H1 (cell line): ENCODE results near the gene RASSF3. TPM values are rescaled to one million over a fixed set of nuclear protein-coding genes. Genes with fewer than 3 reads are reported as not detected.

Experiments used
- CTCF ChIA-PET: fragments of 300-600 bp; sonication (Branson Sonifier 250); formaldehyde crosslinking; loops from one replicate; lab custom pipeline; 2021; ENCODE audit not compliant: partially characterized antibody; lab: Charles Lee
- POLR2A ChIA-PET: fragments of 300-600 bp; sonication (Branson Sonifier 250); formaldehyde crosslinking; loops from one replicate; lab custom pipeline; 2021; ENCODE audit warnings: inconsistent platforms; ENCODE audit not compliant: partially characterized antibody; lab: Charles Lee
- DNase-seq, 2 experiments: peaks; one replicate each; pipeline versions ENCODE4 v3.0.0 to v3.0.0-alpha.2; 2010 to 2022; ENCODE audit warnings: low spot score in 2 of 2, low read depth in 1 of 2, mixed read lengths in 1 of 2
- FAIRE-seq: peaks from 2 replicates; lab custom pipeline; 2011; peaks lifted over from hg19 to GRCh38; lab: Jason Lieb, UNC
- H2AFZ ChIP-seq: 2 replicates; pipeline ENCODE4 v1.8.1; 2012; ENCODE audit warnings: low read length, inconsistent platforms
- H2AK5ac ChIP-seq: 2 replicates; pipeline ENCODE4 v1.6.1; 2013; ENCODE audit warnings: low read depth, low read length
- H2BK120ac ChIP-seq: replicated peaks from 2 replicates; pipeline ENCODE3; 2013; ENCODE audit warnings: low read depth, low read length, inconsistent platforms
- H2BK12ac ChIP-seq: 2 replicates; pipeline ENCODE4 v1.6.1; 2013; ENCODE audit warnings: low read depth, low read length
- H2BK15ac ChIP-seq: 2 replicates; pipeline ENCODE4 v1.6.1; 2013; ENCODE audit warnings: low read length
- H2BK20ac ChIP-seq: 2 replicates; pipeline ENCODE4 v1.6.1; 2013; ENCODE audit warnings: low read length
- H2BK5ac ChIP-seq: 2 replicates; pipeline ENCODE4 v1.6.1; 2013; ENCODE audit warnings: low read depth, low read length
- H3K14ac ChIP-seq: 2 replicates; pipeline ENCODE4 v1.6.1; 2013; ENCODE audit warnings: inconsistent platforms; ENCODE audit not compliant: insufficient read length
- H3K18ac ChIP-seq: 2 replicates; pipeline ENCODE4 v1.6.1; 2013; ENCODE audit warnings: low read length; ENCODE audit errors: extremely low read depth
- H3K23ac ChIP-seq: 2 replicates; pipeline ENCODE4 v1.6.1; 2013; ENCODE audit warnings: inconsistent platforms; ENCODE audit not compliant: insufficient read length
- H3K23me2 ChIP-seq: 2 replicates; pipeline ENCODE4 v1.6.1; 2013; ENCODE audit warnings: low read depth, low read length
- H3K27ac ChIP-seq: 2 replicates; pipeline ENCODE4 v1.6.1; 2011; ENCODE audit warnings: low read depth, low read length, inconsistent platforms
- H3K27me3 ChIP-seq, 4 experiments: replicated peaks in 1 of 4; 1 replicate in 1 of 4; 2 replicates in 3 of 4; pipeline versions ENCODE4 v1.6.1 to v1.8.1; 2011 to 2013; ENCODE audit warnings: low read length in 3 of 4, mild to moderate bottlenecking in 3 of 4, inconsistent platforms in 2 of 4, mixed read lengths in 2 of 4, moderate library complexity in 1 of 4; ENCODE audit not compliant: control insufficient read depth in 3 of 4, insufficient read depth in 3 of 4; ENCODE audit errors: extremely low read depth in 1 of 4
- H3K36me3 ChIP-seq, 4 experiments: 2 replicates each; pipeline versions ENCODE4 v1.6.1 to v1.8.1; 2011 to 2013; ENCODE audit warnings: mild to moderate bottlenecking in 4 of 4, low read length in 3 of 4, moderate library complexity in 2 of 4, control low read depth in 1 of 4, inconsistent platforms in 1 of 4; ENCODE audit not compliant: insufficient read depth in 4 of 4, control insufficient read depth in 2 of 4
- H3K4ac ChIP-seq: replicated peaks from 2 replicates; pipeline ENCODE3; 2013; ENCODE audit warnings: low read length, low read depth, mixed read lengths, inconsistent platforms; ENCODE audit not compliant: insufficient read length
- H3K4me1 ChIP-seq, 4 experiments: replicated peaks in 1 of 4; 1 replicate in 1 of 4; 2 replicates in 3 of 4; pipeline versions ENCODE4 v1.6.1 to v1.8.1; 2011 to 2013; ENCODE audit warnings: low read length in 3 of 4, inconsistent platforms in 2 of 4, mixed read lengths in 1 of 4; ENCODE audit not compliant: insufficient read depth in 4 of 4, control insufficient read depth in 3 of 4
- H3K4me2 ChIP-seq, 2 experiments: 2 replicates each; pipeline versions ENCODE4 v1.6.1 to v1.8.1; 2011 to 2013; ENCODE audit warnings: low read depth in 2 of 2, low read length in 2 of 2, control low read depth in 1 of 2, inconsistent platforms in 1 of 2, mild to moderate bottlenecking in 1 of 2; ENCODE audit not compliant: insufficient read depth in 1 of 2
- H3K4me3 ChIP-seq, 4 experiments: fragments of 200-600, 300-600 bp in 1 of 4; sonication (generic), shearing (Covaris generic), sonication (Bioruptor Twin) in 1 of 4; 2 replicates each; pipeline versions ENCODE4 v1.5.1 to v1.8.1; 2011 to 2016; ENCODE audit warnings: low read length in 4 of 4, low read depth in 3 of 4, control low read depth in 2 of 4, inconsistent platforms in 2 of 4, mild to moderate bottlenecking in 2 of 4, mixed read lengths in 1 of 4, moderate library complexity in 1 of 4; ENCODE audit not compliant: insufficient read depth in 2 of 4; ENCODE audit errors: extremely low read depth in 1 of 4
- H3K56ac ChIP-seq: replicated peaks from 2 replicates; pipeline ENCODE3; 2013; ENCODE audit warnings: low read depth, mild to moderate bottlenecking, mixed read lengths, low read length, inconsistent platforms; ENCODE audit not compliant: insufficient read length
- H3K79me1 ChIP-seq: 2 replicates; pipeline ENCODE4 v1.6.1; 2013; ENCODE audit warnings: low read depth, low read length, control low read depth
- H3K79me2 ChIP-seq, 2 experiments: 2 replicates each; pipeline versions ENCODE4 v1.6.1 to v1.8.1; 2012 to 2013; ENCODE audit warnings: low read length in 2 of 2, mild to moderate bottlenecking in 2 of 2, inconsistent platforms in 1 of 2; ENCODE audit not compliant: insufficient read depth in 2 of 2, control insufficient read depth in 1 of 2
- H3K9ac ChIP-seq, 4 experiments: replicated peaks in 1 of 4; 1 replicate in 1 of 4; 2 replicates in 3 of 4; pipeline versions ENCODE4 v1.6.1 to v1.8.1; 2011 to 2013; ENCODE audit warnings: low read depth in 3 of 4, low read length in 3 of 4, control low read depth in 2 of 4, mild to moderate bottlenecking in 2 of 4, moderate library complexity in 2 of 4, inconsistent platforms in 1 of 4; ENCODE audit errors: extremely low read depth in 1 of 4
- H3K9me3 ChIP-seq, 2 experiments: 2 replicates each; pipeline versions ENCODE4 v1.6.1 to v1.8.1; 2012 to 2013; ENCODE audit warnings: mild to moderate bottlenecking in 2 of 2, moderate library complexity in 2 of 2, control low read depth in 1 of 2, inconsistent platforms in 1 of 2, low read depth in 1 of 2, low read length in 1 of 2, mixed read lengths in 1 of 2; ENCODE audit not compliant: insufficient read depth in 2 of 2
- H4K20me1 ChIP-seq, 2 experiments: replicated peaks in 1 of 2; 2 replicates each; pipeline versions ENCODE3 to v1.8.1; 2011 to 2013; ENCODE audit warnings: inconsistent platforms in 2 of 2, low read length in 2 of 2, mild to moderate bottlenecking in 1 of 2; ENCODE audit not compliant: insufficient read depth in 2 of 2, control insufficient read depth in 1 of 2
- H4K5ac ChIP-seq: 2 replicates; pipeline ENCODE4 v1.6.1; 2013; ENCODE audit warnings: low read length, low read depth, mixed read lengths, inconsistent platforms; ENCODE audit not compliant: insufficient read length
- H4K8ac ChIP-seq: 2 replicates; pipeline ENCODE4 v1.8.0; 2013; ENCODE audit warnings: mild to moderate bottlenecking, moderate library complexity, low read length, inconsistent platforms; ENCODE audit not compliant: insufficient read depth; ENCODE audit errors: extremely low read depth
- H4K91ac ChIP-seq: replicated peaks from 2 replicates; pipeline ENCODE3; 2013; ENCODE audit warnings: low read length, mixed read lengths, inconsistent platforms; ENCODE audit not compliant: insufficient read length
- ATF3 ChIP-seq: IDR thresholded peaks from 2 replicates; pipeline ENCODE4 v1.6.1; 2011; ENCODE audit warnings: low read depth, mild to moderate bottlenecking, low read length; ENCODE audit not compliant: insufficient read depth
- BRCA1 ChIP-seq: IDR thresholded peaks from 2 replicates; pipeline ENCODE4 v1.6.1; 2012; ENCODE audit warnings: low read depth, low read length, improper control_type of control experiment
- CBX8 ChIP-seq: fragments of 300-800, 300-1000 bp; sonication (generic); IDR thresholded peaks from 2 replicates; pipeline ENCODE4 v1.7.1; 2016; ENCODE audit warnings: low read depth, low read length, borderline replicate concordance
- GTF2F1 ChIP-seq: IDR thresholded peaks from 2 replicates; pipeline ENCODE4 v1.6.1; 2012; ENCODE audit warnings: low read depth, low read length, improper control_type of control experiment, borderline replicate concordance
- JUN ChIP-seq: IDR thresholded peaks from 2 replicates; pipeline ENCODE4 v1.6.1; 2011; ENCODE audit warnings: low read depth, mild to moderate bottlenecking, improper control_type of control experiment, low read length
- POU5F1 ChIP-seq: IDR thresholded peaks from 2 replicates; pipeline ENCODE4 v1.6.1; 2011; ENCODE audit warnings: low read depth, mild to moderate bottlenecking, low read length, moderate library complexity
- RAD21 ChIP-seq, 2 experiments: IDR thresholded peaks in 1 of 2; conservative IDR thresholded peaks in 1 of 2; 2 replicates each; pipeline ENCODE4 v1.6.1; 2011; ENCODE audit warnings: low read depth in 2 of 2, low read length in 2 of 2, improper control_type of control experiment in 1 of 2, inconsistent platforms in 1 of 2, mild to moderate bottlenecking in 1 of 2, moderate library complexity in 1 of 2
- SAP30 ChIP-seq: fragments of 300-600 bp; sonication (generic); IDR thresholded peaks from 2 replicates; pipeline ENCODE4 v1.7.1; 2012; ENCODE audit warnings: low read length, moderate library complexity, mild to moderate bottlenecking, inconsistent platforms; ENCODE audit not compliant: insufficient read depth, insufficient replicate concordance
- SIN3A ChIP-seq, 2 experiments: IDR thresholded peaks in 1 of 2; conservative IDR thresholded peaks in 1 of 2; 2 replicates each; pipeline ENCODE4 v1.6.1; 2011 to 2012; ENCODE audit warnings: low read length in 2 of 2, improper control_type of control experiment in 1 of 2, low read depth in 1 of 2, mild to moderate bottlenecking in 1 of 2
- TAF1 ChIP-seq: IDR thresholded peaks from 2 replicates; pipeline ENCODE4 v1.6.1; 2011; ENCODE audit warnings: mild to moderate bottlenecking, low read depth, low read length
- WGBS, 2 experiments: shearing (Covaris generic) in 1 of 2; methylation state at CpG; one replicate each; pipeline versions ENCODE4 v1.1.6 to v1.1.7; 2013 to 2015; ENCODE audit warnings: low lambda C conversion rate in 2 of 2, mixed read lengths in 2 of 2, inconsistent platforms in 1 of 2, low coverage in 1 of 2, missing lambda C conversion rate in 1 of 2; ENCODE audit not compliant: insufficient replicate concordance in 2 of 2, insufficient coverage in 1 of 2, insufficient read length in 1 of 2; ENCODE audit errors: extremely low coverage in 1 of 2, missing lambda C conversion rate in 1 of 2; 5-methylcytosine and 5-hydroxymethylcytosine counted together
- polyA plus RNA-seq, 7 experiments: library from polyadenylated mRNA; depleted of rRNA in 3 of 7; stranded (reverse) in 5 of 7; unstranded in 2 of 7; fragments of >200 nt in 5 of 7; fragments of 200-250 nt in 2 of 7; gene quantifications; 1 replicate in 5 of 7; 2 replicates in 1 of 7; 4 replicates in 1 of 7; pipeline versions ENCODE4 v1.2.1 to v1.2.3, GENCODE V29; 2011 to 2013; ENCODE audit warnings: missing spikeins in 2 of 7, mixed read lengths in 2 of 7
- total RNA-seq: library from RNA; stranded (reverse); fragmentation: NEBNext Ultra II Directional; extraction: Animal tissue kit (Norgen Biotek cat#: 25700); gene quantifications from 2 replicates; pipeline ENCODE4 v1.2.1, GENCODE V29; 2021

RASSF3 gene
- total and polyA plus RNA-seq, 2 of the 8 experiments (the other 6 are each of a cell fraction or from before 2014, with no cell fraction given) = 19.1 to 64.3 TPM

DNA sequence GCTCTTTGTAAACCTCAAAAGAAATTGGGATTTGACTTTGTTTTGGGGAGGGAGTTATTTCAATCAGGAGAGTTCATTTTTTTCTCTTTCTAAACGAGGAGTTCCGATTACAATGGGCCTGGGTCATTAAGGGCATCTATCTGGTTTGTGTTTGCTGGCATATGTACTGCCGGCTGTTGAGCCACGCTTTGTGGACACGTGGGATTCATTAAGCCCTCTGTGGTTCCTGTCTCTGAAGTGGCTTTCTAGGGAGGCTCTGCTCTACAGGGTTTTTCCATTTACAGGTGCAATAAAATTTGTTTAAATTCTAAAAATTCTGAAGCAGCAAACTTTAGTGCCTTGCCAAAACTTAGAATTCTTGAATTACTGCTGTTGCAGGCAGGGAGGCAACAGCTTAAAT is 91.0 kb downstream of the RASSF3 start:
- FAIRE-seq (no peak), DNase-seq (no peak)
- H4K91ac ChIP-seq = no peak overlapping the region
- POLR2A ChIA-PET = no interaction called here
- CTCF ChIA-PET = interaction anchor here (1.0 to 9.1 kb wide), 4 partner anchors 12 to 151 kb away, joined by 3 to 132 read pairs (median 4); no protein-coding TSS in a partner anchor
- H2AFZ ChIP-seq = no peak overlapping the region
- no peak overlapping the region for H3K27ac ChIP-seq
- no peak overlapping the region for H2BK120ac ChIP-seq
- H3K4ac ChIP-seq = no peak overlapping the region
- no peak for TF ChIP-seq SAP30
- no peak for TF ChIP-seq GTF2F1
- TF ChIP-seq BRCA1 = no peak
- no peak for TF ChIP-seq TAF1
- TF ChIP-seq SIN3A (conservative IDR thresholded peaks at IDR 0.05 in 1 of 2, IDR thresholded peaks at IDR 0.05 in 1 of 2; ENCODE audit: low read depth in 1 of 2, low read length in 2 of 2) = no peak
- TF ChIP-seq ATF3 = no peak
- no peak for TF ChIP-seq CBX8
- TF ChIP-seq RAD21 (IDR thresholded peaks at IDR 0.05 in 1 of 2, conservative IDR thresholded peaks at IDR 0.05 in 1 of 2; ENCODE audit: low read depth in 2 of 2, low read length in 2 of 2) = no peak
- no peak for TF ChIP-seq POU5F1
- TF ChIP-seq JUN = no peak
- no peak overlapping the region for H2AK5ac ChIP-seq
- peaks cover 0 to 2% of the 10 kb centered on the region in 2 experiments for H4K20me1 ChIP-seq
- H4K5ac ChIP-seq = no peak overlapping the region
- H3K23ac ChIP-seq = no peak overlapping the region
- H3K36me3 ChIP-seq = peaks cover 0 to 3% (median 0%) of the 10 kb centered on the region in 4 experiments; a peak in 1 of 8 replicates
- H3K79me1 ChIP-seq = no peaks in the 10 kb centered on the region
- no peak overlapping the region for H4K8ac ChIP-seq
- H2BK15ac ChIP-seq = no peak overlapping the region
- H3K18ac ChIP-seq = no peak overlapping the region
- H3K4me3 ChIP-seq = no peak overlapping the region
- H2BK5ac ChIP-seq = no peak overlapping the region
- 89% methylated on average over 5 of the region's 5 CpGs; no CpG with 5 or more reads in 1 of the 2 experiments for WGBS, 2 experiments
- no peaks in the 10 kb centered on the region for H3K23me2 ChIP-seq
- no peak overlapping the region for H3K56ac ChIP-seq
- H3K9me3 ChIP-seq = no peaks in the 10 kb centered on the region
- no peak overlapping the region for H2BK20ac ChIP-seq
- H3K4me2 ChIP-seq = no peak overlapping the region
- H3K4me1 ChIP-seq = no peaks in the 10 kb centered on the region
- H3K27me3 ChIP-seq = no peaks in the 10 kb centered on the region
- 0 out of 4 replicates have a peak, but pooled peaks cover 0 to 4% of the 10 kb centered on the region in 2 experiments for H3K79me2 ChIP-seq
- no peak overlapping the region for H3K14ac ChIP-seq
- no peak overlapping the region for H3K9ac ChIP-seq
- no peak overlapping the region for H2BK12ac ChIP-seq
